SHP77 (cell line): Measurements from ENCODE around the gene IDH3A.
A peak's percentile ranks its signal among the peaks of the same experiment; 100 is the strongest.

Source experiments
- DNase-seq, 2 experiments: peaks; one replicate each; lab custom pipeline; 2025; lab: John Stamatoyannopoulos, UW

IDH3A gene

DNA sequence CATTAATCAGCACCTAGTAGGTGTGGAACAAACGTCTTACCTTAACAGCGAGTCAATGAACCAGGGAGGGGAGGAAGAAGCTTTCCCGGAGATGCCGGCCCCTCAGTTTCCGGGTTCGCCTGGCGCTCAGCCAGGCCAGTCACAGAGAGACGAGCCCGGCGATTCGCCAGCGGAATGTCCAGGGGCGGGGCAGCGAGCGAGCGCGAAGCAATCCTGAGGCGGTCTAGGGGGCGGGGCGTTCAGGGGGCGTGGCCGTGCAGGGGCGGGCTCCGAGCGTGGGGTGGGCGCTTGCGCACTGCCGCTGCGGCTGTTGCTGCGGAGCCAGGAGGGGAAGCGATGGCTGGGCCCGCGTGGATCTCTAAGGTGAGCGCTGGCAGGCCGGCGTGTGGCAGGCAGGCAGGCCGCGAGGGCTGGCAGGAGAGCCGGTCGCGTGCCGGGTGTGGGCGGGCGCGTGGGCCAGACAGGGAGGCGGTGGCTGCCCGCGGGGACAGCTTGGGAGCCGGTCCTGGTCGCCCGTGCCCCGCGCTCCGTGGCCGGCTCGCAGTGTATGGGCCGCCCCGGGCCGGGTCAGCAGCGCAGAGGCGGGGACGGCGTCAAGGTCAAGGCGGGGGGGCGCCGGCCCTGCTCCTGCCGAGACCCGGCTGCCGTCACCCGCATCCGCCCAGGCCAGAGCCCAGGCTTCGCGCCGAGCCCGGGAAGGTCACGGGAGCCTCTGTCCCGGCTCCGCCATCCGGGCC, at the start of gene IDH3A:
Gene IDH3A (plus strand): TSS at position 295 of the 737 bp plus-strand sequence. CDS start 42 bp downstream, at position 337.
- DNase-seq = peak; percentile 87 to 93

DNA sequence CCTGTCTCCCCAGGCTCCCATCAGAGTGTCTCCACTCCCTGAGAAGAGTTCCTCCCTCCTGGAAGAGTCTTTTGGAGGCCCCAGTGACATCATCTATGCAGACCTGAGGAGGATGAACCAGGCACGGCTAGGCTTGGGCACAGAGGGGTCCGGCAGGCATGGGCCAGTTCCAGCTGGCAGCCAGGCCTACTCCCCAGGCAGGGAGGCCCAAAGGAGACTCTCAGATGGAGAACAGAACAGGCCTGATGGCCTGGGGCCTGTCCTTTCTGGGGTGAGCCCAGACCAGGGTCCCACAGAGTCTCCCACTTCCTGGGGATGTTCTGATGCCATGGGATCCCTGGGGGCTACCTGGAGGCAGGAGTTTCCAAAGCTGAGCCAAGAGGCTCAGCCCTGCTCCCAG, 48.3 kb upstream of the IDH3A start:
- no peak for DNase-seq

DNA sequence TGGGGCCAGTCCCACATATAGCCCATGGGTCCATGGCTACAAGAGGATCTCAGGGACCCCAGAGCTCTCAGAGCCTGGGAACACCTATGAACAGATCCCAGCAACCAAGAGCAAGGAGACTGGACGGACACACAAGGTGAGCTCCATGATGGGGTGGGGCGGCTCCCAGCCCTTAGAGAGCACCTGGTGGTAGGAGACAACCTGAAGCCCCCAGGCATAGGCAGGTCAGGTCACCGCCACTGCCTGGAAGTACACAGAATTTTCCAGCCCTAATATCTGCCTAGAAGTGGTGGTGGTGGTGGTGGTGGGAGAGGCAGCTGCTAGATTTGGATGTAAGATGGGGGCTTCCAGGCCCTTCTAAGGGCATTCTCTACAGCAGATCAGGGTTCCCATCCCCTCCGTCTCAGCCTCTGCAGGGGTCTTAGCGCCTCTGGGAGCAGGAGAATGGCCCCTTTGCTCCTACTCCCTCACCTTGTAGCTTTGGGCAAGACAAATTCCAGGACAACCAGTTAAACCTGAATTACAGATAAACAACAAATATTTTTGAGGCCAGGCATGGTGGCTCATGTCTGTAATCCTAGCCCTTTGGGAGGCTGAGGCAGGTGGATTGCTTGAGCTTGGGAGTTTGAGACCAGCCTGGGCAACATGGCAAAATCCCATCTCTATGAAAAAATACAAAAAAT, 47.6 kb upstream of the IDH3A start:
- no peak for DNase-seq

DNA sequence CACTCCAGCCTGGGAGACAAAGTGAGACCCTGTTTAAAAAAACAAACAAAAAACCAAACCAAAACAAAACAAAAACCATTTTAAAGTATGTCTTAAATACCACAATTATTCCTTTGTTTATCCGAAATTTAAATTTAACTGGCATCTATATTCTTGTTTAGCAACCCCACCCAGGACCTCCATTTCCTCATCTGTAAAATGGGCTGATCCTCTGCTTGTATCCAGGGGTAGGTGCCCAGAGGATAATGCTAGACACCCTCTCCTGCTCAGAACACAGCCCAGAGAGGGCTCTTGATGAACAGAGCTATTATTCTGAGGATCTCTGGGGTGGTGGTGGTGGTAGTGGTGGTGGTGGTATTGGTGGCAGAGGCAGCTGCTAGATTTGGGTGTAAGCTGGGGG, 47.0 kb upstream of the IDH3A start:
- DNase-seq = no peak

DNA sequence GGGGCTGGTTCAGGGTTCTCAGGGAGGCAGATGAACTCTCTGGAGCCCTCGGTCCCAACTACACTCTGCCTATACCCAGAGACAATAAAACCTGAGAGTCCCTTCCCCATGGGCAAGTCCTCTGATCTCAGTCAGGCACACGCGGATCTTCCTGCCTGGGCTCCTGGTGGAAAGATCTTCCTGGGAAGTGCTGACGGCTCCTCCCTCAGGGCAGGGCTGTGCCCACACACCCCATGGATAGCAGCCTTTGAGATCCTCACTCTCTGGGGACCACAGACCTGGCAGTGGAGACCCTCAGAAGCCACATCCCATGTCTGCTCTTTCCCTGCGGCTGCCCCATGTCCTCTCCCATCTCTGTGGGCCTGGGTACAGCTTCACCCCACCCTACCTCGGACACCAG, 46.4 kb upstream of the IDH3A start:
- no peak for DNase-seq

DNA sequence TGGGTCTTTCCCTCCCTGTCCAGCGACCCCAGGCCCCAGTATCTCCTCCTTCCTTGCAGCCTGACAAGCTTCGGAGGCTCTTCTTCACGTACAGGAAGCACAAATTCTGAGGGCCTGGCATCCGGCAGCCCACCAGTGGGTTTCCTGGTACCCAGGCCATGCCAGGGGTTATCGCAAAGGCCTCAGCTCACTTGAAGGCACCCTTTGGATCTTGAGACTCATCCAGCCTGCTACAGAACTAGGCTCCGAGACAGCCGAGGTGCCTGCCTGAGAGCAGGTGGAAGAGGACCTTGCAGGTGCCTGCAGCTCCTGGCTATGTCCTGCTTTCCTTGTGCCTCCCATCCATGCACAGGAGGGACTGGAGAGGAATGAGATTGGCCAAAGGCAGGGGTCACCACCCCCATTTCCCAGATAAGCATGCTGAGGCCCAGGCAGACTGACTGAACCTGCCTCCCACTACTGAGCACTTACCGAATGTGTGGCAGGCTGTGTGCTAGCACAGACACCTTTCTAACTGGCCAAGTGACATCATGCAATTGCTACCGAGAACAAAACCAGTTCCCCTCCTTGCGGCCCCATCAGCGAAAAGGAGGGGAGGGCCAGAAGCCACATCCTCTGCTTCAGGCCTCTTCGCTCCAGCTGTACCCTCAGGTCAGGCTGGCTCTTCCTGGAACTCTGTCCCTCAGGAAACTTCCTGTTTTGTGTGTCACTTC, 45.6 kb upstream of the IDH3A start:
- DNase-seq = no peak

DNA sequence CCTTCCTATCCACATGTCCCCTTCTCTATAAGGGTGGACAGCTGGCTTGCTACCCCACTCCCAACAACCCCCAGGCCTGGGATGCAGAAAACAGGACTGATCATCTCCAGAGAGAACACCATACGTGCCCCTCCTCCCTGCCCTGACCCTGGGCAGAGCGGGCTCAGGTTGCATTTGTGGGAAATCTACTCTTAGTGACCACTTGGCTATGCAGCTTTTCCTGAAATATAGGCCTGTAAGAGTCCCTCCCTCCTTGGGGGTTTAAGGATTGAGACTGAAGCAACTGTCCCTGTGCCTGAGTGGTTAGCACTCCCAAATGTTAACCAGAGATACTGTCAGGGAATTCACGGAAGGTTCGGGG, 45.1 kb upstream of the IDH3A start:
- no peak for DNase-seq

DNA sequence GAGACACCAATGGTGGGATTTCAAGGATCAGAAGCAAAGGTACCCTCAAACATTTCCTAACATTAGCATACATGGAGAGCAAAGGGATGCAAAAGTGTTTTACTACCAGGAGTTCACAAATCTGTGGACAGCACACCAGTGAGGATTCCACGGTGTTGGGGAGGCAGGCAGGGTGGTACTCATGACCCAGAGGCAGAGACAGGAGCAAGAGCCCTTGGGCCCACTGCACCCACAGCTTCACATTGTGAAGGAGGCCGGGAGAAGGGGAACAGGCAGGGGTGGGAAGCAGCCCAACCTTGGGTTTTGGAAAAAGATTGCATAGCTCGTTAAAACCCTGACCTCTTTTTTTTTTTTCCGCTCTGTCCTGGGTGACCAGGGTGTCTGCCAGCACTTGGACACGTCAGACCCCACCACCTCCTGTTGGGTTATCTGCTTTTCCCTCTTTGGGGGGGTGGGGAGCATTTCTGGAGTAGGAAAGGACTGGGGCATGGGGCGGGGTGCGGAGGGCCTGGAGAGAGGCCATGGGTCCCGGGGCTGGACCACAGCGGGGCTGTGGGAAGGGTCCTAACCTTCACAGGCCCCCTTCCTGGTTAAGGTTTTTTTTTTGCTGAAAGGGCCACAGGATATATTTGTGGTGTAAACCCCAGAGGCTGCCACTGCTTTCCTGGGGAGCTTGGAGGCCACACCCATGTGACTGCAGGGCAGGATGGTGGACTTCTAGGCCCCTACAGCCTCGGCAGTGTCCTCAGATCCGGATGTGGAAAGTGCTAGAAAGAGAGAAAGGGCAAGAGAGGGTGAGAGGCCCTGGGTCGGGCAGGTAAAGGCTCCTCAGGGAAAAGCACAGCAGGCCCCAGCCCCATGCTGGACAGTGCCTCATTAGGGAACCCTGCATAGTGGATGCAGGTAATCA, 44.3 kb upstream of the IDH3A start:
- DNase-seq = no peak

DNA sequence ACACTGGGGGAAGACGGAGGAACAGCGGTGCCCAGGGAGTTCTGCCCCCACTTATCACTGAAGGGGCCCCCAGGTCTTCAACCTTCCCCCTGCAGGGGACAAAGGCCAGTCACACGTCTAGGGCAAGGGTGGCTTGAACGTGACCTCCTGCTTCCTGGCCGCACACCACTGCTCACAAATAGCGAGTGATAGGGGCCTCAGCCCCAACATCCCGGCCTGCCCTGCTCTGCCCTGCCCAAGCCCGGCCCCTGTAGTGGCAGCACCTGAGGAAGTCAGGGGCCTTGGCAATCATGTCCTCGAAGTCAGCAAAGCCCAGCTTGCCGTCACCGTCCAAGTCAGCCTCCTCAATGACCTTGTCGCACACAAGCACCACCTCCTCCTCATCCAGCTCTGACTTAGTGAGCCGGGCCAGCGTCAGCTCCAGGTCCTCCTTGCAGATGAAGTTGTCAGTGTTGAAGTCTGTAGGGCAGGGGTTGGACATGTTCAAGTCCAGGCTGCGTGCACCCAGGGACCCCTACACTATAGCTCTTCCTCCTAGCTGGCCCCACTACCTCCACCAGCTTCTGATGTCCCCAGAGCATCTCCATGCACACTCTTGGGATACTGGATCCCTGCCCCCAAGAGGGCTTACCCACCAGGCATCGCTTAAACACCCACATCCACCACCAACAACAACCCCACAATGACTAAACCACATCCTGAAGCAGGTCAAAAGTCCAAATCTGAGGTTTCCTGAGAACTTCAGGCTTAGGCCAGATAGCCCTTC, 43.5 kb upstream of the IDH3A start:
- DNase-seq = no peak

DNA sequence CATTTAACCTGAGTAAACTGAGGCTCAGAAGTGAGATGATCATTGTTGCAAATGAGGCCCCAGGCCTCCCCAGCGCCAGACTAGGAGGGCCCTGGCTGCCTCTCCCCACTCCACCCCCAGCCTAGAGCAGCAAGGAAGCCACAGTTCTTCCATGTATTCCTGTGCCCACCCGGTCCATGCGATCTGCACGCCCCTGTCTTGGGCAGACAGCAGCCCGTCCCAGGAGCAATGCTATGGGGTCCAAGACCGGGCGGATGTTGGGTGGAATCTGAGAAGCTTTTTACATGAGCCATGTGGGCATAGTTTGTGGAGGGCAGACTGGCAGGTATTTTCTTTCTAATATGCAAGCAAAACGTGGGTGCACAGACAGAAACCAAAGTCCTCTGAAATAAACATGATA, 41.7 kb upstream of the IDH3A start:
- no peak for DNase-seq

DNA sequence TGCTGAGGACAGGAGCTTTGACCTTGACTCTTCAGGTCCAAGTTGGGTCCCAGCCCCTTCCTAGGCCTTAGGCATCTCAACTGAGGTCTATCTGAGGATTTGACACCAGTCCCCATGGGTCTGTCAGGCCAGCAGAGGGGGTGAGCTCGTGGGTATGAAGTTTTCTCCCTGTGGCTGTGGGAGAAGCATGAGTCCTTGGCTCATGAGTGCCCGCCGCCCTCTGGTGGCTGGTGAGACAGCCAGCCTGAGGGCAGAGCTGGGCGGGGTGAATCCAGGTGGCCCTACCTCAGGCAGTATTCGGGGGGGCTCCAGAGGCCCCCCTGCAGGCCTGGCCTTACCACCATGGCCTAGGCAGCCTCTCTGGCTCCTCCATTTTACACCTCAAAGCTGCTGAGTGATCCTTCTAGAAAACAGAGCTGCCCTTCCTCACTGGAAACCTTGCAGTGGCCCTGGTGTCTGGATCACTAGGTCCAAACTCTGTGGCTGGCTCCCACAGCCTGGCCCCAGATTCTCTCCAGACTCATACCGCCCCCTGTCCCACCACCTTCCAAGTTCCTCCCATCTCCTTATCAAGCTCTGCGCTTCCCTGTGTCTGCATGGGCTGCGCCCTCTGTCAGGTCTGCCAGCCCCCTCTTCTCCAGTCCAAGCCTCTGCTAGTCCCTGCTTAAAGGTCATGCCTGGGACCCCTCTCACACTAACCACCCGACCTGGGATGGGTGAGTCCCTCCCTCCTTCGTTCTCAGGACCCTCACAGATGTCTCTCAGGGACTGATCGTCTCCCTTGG, 40.7 kb upstream of the IDH3A start:
- DNase-seq = peak; percentile 69 to 81

DNA sequence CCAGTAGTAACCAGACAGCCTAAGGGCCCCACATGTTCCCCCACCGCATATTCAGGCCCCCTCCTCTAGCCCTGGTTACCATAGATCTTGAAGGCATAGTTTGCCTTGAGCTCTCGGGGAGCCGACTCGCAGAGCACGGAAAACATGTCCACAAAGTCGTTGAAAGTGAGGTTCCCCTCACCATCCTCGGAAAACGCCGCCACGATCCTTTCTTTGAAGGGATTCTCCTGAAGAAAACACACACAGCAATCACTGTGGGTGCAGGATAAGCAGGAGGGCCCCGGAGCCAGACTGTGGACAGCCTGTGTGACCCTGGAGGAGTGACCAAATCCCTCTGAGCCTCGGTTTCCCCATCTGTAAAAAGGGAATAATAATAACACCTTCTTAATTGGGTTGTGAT, 40.0 kb upstream of the IDH3A start:
- DNase-seq = no peak

DNA sequence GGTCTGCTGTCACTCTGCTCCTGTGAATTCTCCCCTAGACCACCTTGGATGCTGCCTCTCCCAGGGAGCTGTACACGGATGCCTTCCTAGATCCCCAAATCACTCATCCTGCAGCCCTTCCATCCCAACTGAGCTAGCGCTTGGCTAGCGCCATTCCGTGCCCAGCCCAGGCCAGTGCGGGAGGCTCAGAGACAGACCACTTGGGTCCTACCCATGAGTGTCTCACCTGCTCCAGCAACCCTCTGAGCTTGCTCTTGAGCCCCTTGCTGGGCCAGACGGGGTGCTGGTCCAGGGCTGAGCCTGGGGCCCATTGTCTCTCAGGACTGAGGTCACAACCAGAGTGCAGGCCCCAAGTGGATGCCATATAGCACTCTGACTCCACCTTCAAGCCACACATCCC, 39.1 kb upstream of the IDH3A start:
- no peak for DNase-seq

DNA sequence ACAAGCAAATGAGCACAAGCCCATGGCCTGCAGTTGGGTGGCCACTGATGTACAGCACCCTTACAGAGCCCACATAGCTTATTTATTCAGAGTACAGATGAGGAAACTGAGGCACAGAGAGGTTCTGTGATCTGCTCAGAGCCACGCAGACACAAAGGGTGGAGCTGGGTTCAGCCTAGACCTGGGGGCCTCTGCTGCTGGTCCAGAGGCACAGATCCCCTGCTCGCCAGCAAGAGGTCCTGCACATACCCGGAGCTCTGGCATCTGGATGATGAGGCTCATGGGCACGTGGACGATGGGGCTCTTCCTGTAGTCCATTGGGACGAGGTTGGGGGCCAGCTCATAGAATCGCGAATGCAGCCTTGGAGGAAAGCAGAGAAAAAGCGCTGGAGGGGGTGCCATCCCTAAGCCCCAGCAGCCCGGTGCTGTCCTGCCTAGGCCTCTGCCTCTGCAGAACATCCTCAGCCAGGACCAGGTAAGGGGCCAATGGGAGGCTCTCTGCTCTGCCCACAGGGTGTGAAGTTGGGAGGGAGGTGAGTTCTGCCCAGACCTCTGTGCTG, 38.2 kb upstream of the IDH3A start:
- DNase-seq = no peak

DNA sequence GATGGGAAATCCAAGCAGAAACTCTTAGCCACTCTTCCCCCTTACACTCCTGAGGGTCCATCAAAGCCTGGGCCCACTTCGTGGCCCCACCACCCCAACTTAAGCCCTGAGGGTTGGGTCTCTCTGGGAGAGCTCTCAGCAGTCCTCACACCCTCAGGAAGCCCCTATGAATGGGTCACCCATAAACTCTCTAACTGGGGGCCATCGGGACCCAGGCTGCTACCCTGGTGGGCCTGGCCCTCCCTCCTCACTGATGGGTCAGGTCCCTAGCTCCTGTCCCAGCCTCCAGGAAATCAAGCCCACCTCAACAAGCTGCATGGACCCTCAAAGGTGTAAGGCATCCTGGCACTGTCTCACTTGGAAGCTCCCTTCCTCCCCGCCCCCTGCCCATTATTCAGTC, 37.4 kb upstream of the IDH3A start:
- no peak for DNase-seq

DNA sequence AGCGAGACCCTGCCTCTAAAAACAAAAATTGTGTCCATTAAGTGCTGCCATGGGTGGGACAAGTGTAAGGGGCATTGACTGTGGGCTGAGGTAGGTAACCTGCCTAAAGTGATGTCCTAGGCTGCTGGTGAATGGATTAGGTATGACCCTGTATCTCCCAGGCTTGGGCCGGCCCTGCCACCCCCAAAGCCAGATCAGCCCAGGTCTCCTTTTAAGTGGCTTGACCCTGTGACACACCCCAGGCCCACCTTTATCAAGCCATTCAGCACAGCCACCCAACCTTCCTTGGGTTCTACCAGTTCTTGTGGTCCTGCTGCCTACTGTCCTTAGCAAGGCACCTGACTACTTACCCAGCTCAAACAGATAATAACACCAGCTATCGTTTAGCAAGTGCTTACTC, 36.6 kb upstream of the IDH3A start:
- no peak for DNase-seq

DNA sequence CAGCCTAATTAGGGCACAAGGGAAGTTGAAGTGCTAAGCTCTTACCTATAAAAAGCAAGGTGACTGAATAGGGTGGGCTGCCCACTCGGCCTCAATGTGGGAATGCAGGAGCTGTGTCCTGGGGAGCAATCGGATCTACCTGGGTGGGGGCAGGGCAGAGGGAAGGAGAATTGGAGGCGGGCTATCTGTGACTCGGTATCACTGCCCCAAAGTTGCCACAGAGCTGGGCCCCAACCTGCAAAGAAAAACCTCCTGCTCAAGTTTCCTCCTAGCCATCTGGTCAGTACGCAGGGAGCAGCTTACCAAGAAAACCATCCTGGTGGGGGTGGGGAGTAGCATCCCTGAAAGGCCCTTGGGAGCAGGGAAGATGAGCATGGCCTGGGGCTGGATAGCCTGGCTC, 28.6 kb upstream of the IDH3A start:
- no peak for DNase-seq

DNA sequence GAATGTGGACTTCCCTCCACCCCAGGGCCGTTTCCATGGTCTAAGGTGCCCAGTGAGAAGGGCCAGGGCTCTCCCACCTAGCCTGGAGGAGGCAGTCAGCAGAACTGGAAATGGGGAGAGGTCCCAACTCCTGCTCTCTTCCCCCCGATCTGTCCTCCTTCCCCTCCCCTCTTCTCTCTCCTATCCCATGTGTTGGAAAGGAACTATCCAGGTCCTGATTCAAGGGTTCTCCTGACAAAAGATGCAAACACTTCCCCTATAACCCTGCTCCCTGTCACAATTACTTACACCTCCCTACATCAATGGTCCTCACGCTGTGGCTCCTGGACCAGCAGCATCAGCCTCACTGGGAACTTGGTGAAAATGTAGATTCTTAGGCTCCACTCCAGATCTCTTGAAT, 23.9 kb upstream of the IDH3A start:
- DNase-seq = no peak

DNA sequence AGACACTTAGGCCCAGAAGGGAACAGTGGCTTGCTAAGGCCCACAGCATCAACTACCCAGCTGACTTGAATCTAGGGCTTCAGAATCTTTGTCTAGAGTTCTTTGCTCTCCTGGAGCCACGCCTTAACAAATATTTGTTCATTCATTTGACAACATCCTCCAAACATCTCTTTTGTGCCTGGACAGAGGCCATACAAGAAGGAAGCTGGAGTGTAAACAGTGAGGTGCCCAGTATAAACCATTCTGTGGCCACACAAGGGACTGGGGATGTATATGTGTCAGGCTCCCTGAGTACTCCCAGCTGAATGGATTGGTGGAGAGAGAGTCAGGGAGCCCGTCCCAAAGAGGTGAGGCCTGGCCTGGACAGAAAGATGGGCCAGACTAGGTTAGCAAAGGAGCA, 21.3 kb upstream of the IDH3A start:
- DNase-seq = no peak

DNA sequence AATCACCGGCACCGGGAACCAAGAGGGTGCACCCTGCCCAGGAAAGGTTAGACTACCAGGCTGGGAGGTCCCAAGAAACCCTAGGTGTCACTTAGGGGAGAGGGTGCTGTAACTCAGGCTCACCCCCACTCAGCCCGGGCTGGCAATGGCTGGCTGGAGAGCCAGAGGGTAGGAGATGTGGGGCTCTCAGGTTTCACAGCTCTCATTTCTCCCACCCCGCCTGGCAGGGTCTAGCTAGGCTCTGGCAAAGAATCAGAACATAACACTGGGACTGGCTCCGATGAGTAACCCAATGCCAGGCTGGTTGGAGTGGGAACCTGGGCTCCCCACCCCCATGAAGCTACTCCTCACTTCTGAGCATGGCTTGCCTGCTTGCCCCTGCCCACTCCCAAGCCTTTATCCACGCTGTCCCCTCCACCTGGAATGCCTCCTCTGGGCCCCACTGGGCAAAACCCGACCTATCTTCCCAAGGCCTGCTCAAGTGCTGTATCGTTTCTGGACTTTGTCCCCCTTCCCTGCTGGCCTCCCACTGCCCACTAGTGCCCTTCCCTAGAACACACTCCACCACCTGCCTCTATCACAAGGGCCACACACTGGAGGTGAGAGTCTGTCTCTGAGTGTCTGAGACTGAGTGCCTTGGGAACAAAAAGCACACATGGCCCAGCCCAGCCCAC, 19.9 kb upstream of the IDH3A start:
- no peak for DNase-seq
